Sigmoid colon (tissue), 7 donors: ENCODE data around the gene MMD2. TPM values are rescaled to one million over a fixed set of nuclear protein-coding genes. Genes with fewer than 3 reads are reported as not detected.

Experiments
- DNase-seq: peaks from one replicate; pipeline ENCODE4 v3.0.0-alpha.2; 2019
- H3K27ac ChIP-seq, 4 donors: fragments of 200-600 bp; sonication (generic); one replicate each; pipeline ENCODE4 v1.5.1; 2016 to 2019; ENCODE audit warnings: mild to moderate bottlenecking in 1 of 4
- H3K27me3 ChIP-seq, 3 donors: fragments of 200-600 bp; sonication (generic); one replicate each; pipeline ENCODE4 v1.5.1; 2019; ENCODE audit warnings: mild to moderate bottlenecking in 1 of 3
- H3K36me3 ChIP-seq, 4 donors: fragments of 200-600 bp; sonication (generic); one replicate each; pipeline ENCODE4 v1.5.1; 2016 to 2019
- H3K4me1 ChIP-seq, 4 donors: fragments of 200-600 bp; sonication (generic); one replicate each; pipeline ENCODE4 v1.5.1; 2017 to 2019
- H3K4me3 ChIP-seq, 4 donors: fragments of 200-600 bp; sonication (generic); one replicate each; pipeline ENCODE4 v1.5.1; 2017 to 2019; ENCODE audit warnings: mild to moderate bottlenecking in 2 of 4, moderate library complexity in 1 of 4
- H3K9me3 ChIP-seq, 4 donors: fragments of 200-600 bp in 3 of 4; sonication (generic) in 3 of 4; one replicate each; pipeline versions ENCODE4 v1.5.1 to v1.6.1; 2013 to 2019
- CTCF ChIP-seq, 4 experiments: fragments of 450-650 bp in 3 of 4; fragments of 200-600 bp in 1 of 4; IDR thresholded peaks; one replicate each; pipeline ENCODE4 v1.5.1; 2016 to 2019; ENCODE audit warnings: antibody characterized with exemption in 4 of 4, mild to moderate bottlenecking in 3 of 4, moderate library complexity in 2 of 4
- EP300 ChIP-seq, 4 donors: sonication (generic); formaldehyde crosslinking; IDR thresholded peaks; one replicate each; pipeline ENCODE4 v1.6.1; 2017; ENCODE audit warnings: antibody characterized with exemption in 4 of 4
- POLR2A ChIP-seq, 2 donors: fragments of 450-650 bp; IDR thresholded peaks; one replicate each; pipeline ENCODE4 v1.6.1; 2016; ENCODE audit warnings: antibody characterized with exemption in 2 of 2, mild to moderate bottlenecking in 2 of 2, moderate library complexity in 2 of 2
- POLR2AphosphoS5 ChIP-seq, 4 donors: sonication (generic); formaldehyde crosslinking; IDR thresholded peaks; one replicate each; pipeline ENCODE4 v1.6.1; 2017; ENCODE audit warnings: antibody characterized with exemption in 4 of 4
- whole genome bisulfite sequencing, 2 donors: extraction: QIAGEN DNeasy Blood & Tissue Kit; methylation state at CpG; one replicate each; pipeline ENCODE4 v1.1.7; 2013; 5-methylcytosine and 5-hydroxymethylcytosine counted together
- intact Hi-C: fragments of 100-400 bp; cut with DNase I; formaldehyde crosslinking; loops from one replicate; pipeline ENCODE4 v1.15.1; 2023
- polyA plus RNA-seq, 3 donors: library from polyadenylated mRNA; stranded (reverse); fragments of 200-250 nt; gene quantifications; one replicate each; pipeline ENCODE4 v1.2.3, GENCODE V29; 2013
- total RNA-seq, 4 donors: library from RNA; depleted of rRNA; stranded (reverse); fragments of >200 nt; gene quantifications; one replicate each; pipeline ENCODE4 v1.1.0, GENCODE V29; 2016
- donor health status: healthy with polysubstance abuse.
- donor health status: Bipolar disorder and iron deficiency.
- donor health status: healthy.

MMD2 gene
- total and polyA plus RNA-seq, 7 donors, result 0.13 to 0.71 TPM; not detected in 5

DNA sequence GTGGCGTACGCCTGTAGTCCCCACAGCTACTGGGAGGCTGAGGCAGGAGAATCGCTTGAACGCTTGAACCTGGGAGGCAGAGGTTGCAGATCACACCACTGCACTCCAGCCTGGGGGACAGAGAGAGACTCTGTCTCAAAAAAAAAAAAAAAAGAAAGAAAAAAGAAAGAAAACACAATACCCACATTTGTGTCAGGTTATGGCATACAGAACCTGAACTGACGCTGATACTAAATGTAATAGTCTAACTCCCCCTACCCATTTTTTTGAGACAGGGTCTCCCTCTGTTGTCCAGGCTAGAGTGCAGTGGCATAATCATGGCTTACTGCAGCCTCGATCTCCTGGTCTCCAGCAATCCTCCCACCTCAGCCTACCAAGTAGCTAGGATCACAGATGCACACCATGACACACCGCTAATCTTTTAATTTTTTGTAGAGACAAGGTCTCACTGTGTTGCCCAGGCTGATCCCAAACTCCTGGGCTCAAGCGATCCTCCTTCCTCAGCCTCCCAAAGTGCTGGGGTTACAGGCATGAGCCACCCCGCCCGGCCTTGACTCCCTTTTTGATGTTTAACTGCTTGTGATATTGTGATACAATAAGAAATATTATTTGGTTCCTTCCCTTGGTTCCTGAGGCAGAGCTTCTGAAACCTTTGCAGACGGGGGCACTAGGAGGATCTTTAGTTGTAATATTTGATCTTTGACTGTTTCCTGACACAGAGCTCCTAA is 6.5 kb upstream of the MMD2 start:
- intact Hi-C loops, result no loop called here
- 89 to 92% methylated on average over 11 of the region's 11 CpGs for WGBS, 2 donors
- no peak for TF ChIP-seq POLR2A (IDR thresholded peaks at IDR 0.05)
- no peak for TF ChIP-seq CTCF (IDR thresholded peaks at IDR 0.05)
- no peak for TF ChIP-seq EP300 (IDR thresholded peaks at IDR 0.05)
- no peak for TF ChIP-seq POLR2AphosphoS5 (IDR thresholded peaks at IDR 0.05)
- Histone ChIP-seq H3K9me3 (no peaks in the 10 kb centered on the region), H3K4me3 (no peak overlapping the region), H3K36me3 (no peaks in the 10 kb centered on the region), H3K27me3 (peaks cover 4 to 16% (median 9%) of the 10 kb centered on the region in 3 donors), H3K27ac (no peak overlapping the region), H3K4me1 (no peaks in the 10 kb centered on the region)
- no peak for DNase-seq

DNA sequence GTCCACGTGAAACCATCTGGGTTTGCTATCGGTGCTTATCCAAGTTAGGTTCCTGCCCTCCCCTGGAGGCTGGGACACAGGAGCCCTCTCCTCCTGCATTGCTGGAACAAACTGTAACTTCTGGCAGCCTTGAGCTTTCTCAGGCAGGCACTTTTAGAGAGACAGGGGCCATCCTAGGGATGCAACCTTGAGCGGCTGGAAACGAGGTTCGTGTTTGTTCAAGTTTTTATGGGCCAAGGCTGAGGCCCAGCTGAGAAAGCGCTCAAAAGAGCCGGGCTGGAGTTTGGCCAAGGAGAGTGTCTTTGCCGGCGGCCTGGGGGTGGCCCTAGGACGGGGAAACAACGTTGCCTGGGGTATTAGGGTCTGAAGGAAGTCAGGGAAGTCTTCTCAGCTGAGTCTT is 5.5 kb upstream of the MMD2 start:
- H3K4me3 ChIP-seq, result no peak overlapping the region
- no peak for DNase-seq
- 21 to 49% methylated on average over 11 of the region's 11 CpGs for WGBS, 2 donors
- no peak overlapping the region for H3K27ac ChIP-seq
- intact Hi-C loops, result no loop called here
- H3K4me1 ChIP-seq, result no peaks in the 10 kb centered on the region
- no peaks in the 10 kb centered on the region for H3K9me3 ChIP-seq
- H3K36me3 ChIP-seq, result no peaks in the 10 kb centered on the region
- peaks cover 9 to 21% (median 11%) of the 10 kb centered on the region in 3 donors for H3K27me3 ChIP-seq
- TF ChIP-seq EP300 (IDR thresholded peaks at IDR 0.05) (no peak), CTCF (IDR thresholded peaks at IDR 0.05) (no peak), POLR2A (IDR thresholded peaks at IDR 0.05) (no peak), POLR2AphosphoS5 (IDR thresholded peaks at IDR 0.05) (no peak)

GRCh38 chr7:4962872-4963775 is 4.1 kb upstream of the MMD2 start:
- DNase-seq, result no peak
- intact Hi-C loops, result no loop called here
- WGBS, 2 donors, result 80 to 83% methylated on average over 19 of the region's 19 CpGs
- no peak for TF ChIP-seq POLR2AphosphoS5 (IDR thresholded peaks at IDR 0.05)
- H3K4me3 ChIP-seq, result no peak overlapping the region
- H3K9me3 ChIP-seq, result no peaks in the 10 kb centered on the region
- H3K36me3 ChIP-seq, result no peaks in the 10 kb centered on the region
- peaks cover 20 to 34% (median 24%) of the 10 kb centered on the region in 3 donors for H3K27me3 ChIP-seq
- peaks cover 0 to 13% (median 12%) of the 10 kb centered on the region in 4 donors for H3K4me1 ChIP-seq
- H3K27ac ChIP-seq, result no peak overlapping the region

GRCh38 chr7:4960363-4960762 is 1.4 kb upstream of the MMD2 start:
- Histone ChIP-seq H3K36me3 (no peaks in the 10 kb centered on the region), H3K27ac (no peak overlapping the region), H3K4me1 (peaks cover 0 to 13% (median 12%) of the 10 kb centered on the region in 4 donors), H3K9me3 (no peaks in the 10 kb centered on the region), H3K4me3 (no peak overlapping the region), H3K27me3 (peaks cover 27 to 55% (median 33%) of the 10 kb centered on the region in 3 donors)
- DNase-seq, result no peak
- TF ChIP-seq POLR2A (IDR thresholded peaks at IDR 0.05) (no peak), EP300 (IDR thresholded peaks at IDR 0.05) (no peak), POLR2AphosphoS5 (IDR thresholded peaks at IDR 0.05) (no peak), CTCF (IDR thresholded peaks at IDR 0.05) (no peak)
- 48 to 74% methylated on average over 10 of the region's 10 CpGs for WGBS, 2 donors
- intact Hi-C loops, result no loop called here

GRCh38 chr7:4959893-4960292 is 906 bp upstream of the MMD2 start:
- DNase-seq, result no peak

More at GRCh38 chr7:4959893-4960292, 906 bp upstream of the MMD2 start:
- Histone ChIP-seq H3K27me3 (peaks cover 27 to 55% (median 33%) of the 10 kb centered on the region in 3 donors), H3K36me3 (no peaks in the 10 kb centered on the region), H3K27ac (no peak overlapping the region), H3K4me3 (no peak overlapping the region), H3K4me1 (peaks cover 0 to 13% (median 12%) of the 10 kb centered on the region in 4 donors), H3K9me3 (no peaks in the 10 kb centered on the region)
- TF ChIP-seq CTCF (IDR thresholded peaks at IDR 0.05), result no peak
- 49 to 52% methylated on average over 3 of the region's 4 CpGs for WGBS, 2 donors
- intact Hi-C loops, result no loop called here
